Measurements from ENCODE around the gene HCN4.

DNA sequence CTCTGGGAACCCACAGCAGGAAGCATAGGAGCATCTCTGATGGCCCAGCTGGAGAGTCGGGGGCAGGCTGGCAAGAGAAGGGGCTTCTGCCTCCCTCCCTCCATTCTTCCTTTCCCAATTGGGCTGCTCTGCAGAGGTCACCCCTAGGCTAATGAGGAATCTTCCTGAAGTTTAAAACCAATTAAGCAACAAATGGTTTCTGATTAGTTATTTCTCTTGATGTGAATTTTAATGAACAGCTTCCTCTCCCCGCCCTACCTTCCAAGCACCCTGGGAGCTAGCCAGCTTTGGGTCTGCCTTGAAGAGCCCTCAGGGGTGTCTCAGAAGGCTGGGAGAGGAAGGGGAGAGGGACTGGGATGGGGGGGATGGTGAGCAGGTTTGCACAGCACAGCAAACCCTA lies 24.6 kb upstream of the HCN4 start:
- TF ChIP-seq, protein P1, sequence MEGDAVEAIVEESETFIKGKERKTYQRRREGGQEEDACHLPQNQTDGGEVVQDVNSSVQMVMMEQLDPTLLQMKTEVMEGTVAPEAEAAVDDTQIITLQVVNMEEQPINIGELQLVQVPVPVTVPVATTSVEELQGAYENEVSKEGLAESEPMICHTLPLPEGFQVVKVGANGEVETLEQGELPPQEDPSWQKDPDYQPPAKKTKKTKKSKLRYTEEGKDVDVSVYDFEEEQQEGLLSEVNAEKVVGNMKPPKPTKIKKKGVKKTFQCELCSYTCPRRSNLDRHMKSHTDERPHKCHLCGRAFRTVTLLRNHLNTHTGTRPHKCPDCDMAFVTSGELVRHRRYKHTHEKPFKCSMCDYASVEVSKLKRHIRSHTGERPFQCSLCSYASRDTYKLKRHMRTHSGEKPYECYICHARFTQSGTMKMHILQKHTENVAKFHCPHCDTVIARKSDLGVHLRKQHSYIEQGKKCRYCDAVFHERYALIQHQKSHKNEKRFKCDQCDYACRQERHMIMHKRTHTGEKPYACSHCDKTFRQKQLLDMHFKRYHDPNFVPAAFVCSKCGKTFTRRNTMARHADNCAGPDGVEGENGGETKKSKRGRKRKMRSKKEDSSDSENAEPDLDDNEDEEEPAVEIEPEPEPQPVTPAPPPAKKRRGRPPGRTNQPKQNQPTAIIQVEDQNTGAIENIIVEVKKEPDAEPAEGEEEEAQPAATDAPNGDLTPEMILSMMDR (IDR thresholded peaks at IDR 0.05; ENCODE audit: poor library complexity, severe bottlenecking) = no peak
- TF ChIP-seq POLR2AphosphoS5 (IDR thresholded peaks at IDR 0.05) (no peak), EZH2 (IDR thresholded peaks at IDR 0.05; ENCODE audit: borderline replicate concordance, insufficient read depth, low read length, poor library complexity, severe bottlenecking) (no peak), RAD21 (conservative IDR thresholded peaks at IDR 0.05) (no peak), SMC3 (conservative IDR thresholded peaks at IDR 0.05; ENCODE audit: poor library complexity) (no peak), EP300 (conservative IDR thresholded peaks at IDR 0.05; ENCODE audit: poor library complexity, severe bottlenecking) (no peak), MXI1 (conservative IDR thresholded peaks at IDR 0.05; ENCODE audit: poor library complexity, severe bottlenecking) (no peak), TAF1 (IDR thresholded peaks at IDR 0.05; ENCODE audit: low read depth) (no peak)
- TF ChIP-seq, protein P2, sequence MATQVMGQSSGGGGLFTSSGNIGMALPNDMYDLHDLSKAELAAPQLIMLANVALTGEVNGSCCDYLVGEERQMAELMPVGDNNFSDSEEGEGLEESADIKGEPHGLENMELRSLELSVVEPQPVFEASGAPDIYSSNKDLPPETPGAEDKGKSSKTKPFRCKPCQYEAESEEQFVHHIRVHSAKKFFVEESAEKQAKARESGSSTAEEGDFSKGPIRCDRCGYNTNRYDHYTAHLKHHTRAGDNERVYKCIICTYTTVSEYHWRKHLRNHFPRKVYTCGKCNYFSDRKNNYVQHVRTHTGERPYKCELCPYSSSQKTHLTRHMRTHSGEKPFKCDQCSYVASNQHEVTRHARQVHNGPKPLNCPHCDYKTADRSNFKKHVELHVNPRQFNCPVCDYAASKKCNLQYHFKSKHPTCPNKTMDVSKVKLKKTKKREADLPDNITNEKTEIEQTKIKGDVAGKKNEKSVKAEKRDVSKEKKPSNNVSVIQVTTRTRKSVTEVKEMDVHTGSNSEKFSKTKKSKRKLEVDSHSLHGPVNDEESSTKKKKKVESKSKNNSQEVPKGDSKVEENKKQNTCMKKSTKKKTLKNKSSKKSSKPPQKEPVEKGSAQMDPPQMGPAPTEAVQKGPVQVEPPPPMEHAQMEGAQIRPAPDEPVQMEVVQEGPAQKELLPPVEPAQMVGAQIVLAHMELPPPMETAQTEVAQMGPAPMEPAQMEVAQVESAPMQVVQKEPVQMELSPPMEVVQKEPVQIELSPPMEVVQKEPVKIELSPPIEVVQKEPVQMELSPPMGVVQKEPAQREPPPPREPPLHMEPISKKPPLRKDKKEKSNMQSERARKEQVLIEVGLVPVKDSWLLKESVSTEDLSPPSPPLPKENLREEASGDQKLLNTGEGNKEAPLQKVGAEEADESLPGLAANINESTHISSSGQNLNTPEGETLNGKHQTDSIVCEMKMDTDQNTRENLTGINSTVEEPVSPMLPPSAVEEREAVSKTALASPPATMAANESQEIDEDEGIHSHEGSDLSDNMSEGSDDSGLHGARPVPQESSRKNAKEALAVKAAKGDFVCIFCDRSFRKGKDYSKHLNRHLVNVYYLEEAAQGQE (IDR thresholded peaks at IDR 0.05; ENCODE audit: borderline replicate concordance) = no peak

Data from neural cell (in vitro differentiated cells).